ENCODE measurements around the gene MUL1.
"Not testable (repeated sequence)": the region's sequence is repeated elsewhere in the genome, so short reads cannot be mapped to it uniquely, and the experiment has no call there.

MUL1 gene, protein sequence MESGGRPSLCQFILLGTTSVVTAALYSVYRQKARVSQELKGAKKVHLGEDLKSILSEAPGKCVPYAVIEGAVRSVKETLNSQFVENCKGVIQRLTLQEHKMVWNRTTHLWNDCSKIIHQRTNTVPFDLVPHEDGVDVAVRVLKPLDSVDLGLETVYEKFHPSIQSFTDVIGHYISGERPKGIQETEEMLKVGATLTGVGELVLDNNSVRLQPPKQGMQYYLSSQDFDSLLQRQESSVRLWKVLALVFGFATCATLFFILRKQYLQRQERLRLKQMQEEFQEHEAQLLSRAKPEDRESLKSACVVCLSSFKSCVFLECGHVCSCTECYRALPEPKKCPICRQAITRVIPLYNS

DNA sequence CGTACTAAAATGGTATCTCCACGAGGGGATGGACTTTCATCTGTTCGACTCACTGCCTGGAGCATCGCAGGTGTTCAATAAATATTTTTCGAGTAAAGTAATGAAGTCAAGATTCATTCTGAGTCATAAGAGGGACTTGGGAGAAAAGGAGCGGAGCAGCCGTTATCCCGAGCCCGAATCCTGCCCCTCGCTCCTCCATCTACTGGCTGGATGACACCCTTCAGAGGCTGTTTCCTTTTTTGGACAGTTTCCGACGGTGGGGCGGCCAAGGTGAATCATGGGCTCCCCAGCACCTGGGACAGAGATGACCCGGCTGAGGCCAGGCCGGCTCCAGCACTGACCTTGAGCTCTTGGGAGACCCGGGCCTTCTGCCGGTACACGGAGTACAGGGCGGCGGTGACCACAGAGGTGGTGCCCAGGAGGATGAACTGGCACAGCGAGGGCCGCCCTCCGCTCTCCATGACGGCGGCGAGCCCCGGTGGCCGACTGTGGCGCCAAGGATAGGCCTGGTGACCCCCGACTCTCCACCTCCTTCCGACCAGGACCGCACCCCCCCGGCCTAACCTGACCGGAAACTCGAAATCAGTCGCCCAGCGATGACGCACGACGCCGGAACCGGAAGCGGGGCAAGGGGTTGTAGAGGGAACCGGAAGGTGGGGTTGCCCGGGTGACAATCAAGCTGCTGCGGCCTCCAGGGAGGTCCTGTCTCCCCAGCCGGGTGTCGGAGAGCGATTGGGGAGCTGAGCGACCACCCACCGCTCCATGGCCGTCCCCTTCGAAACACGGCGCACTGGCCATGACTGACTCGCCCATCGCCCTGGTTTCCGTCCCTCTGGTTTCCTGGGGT lies at the start of gene MUL1:
Gene MUL1 (minus strand): TSS at position 588 of the 847 bp plus-strand sequence. CDS start 127 bp downstream, at position 461.
- DNase-seq (ENCODE audit: low spot score) = peak; percentile 98

DNA sequence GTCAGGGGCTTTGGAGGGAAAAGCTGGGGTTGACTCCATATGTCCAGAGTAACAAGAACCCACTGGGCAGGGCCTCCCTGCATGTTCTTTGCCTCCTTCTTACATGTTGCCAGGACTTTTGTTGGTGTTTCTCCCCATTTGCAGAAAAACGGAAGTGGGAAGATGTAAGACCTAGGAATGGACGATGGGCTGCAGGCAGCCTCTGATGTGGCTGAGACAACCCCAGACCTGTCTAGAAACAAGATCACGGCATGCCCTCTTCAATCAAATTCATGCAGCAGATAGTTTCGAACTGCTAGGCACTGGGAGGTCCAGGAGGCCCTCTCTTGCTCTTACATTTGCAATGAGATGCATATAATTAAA lies 47.8 kb upstream of the MUL1 start:
- no peak for DNase-seq (ENCODE audit: low spot score)

DNA sequence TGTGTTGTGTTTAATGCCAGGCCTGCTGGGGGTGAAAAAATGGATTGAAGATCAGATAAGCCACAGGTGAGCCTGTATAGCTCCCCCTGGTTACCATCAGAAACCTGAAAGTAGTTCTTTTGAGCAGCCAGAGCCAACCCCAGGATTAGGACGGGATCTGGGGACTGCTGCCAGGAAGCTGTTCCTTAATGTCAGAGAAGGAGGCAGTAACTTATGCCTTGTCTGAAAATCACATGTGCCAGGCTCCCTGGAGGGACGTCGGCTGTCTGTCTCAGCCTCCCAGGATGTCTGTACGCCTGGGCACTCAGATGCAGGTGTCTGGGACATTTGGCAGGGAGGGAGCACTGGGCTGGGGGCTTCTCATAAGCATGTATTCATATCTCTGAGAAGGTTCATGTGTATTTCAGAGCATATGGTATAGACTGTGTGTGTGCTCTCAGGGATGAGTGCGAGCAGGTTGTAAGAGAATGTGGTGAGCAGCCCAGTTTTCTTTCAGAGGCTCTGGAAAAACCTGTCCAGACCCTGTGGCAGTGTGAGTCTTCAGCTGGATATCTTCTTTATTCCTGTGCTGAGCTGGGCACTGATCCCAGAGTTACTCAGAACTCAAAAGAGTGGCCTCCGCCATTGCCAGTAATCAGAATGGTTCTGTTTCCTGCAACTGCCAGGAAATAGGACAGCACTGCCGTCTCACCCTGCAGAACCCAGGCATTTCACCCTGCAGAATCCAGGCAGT lies 47.2 kb upstream of the MUL1 start:
- DNase-seq (ENCODE audit: low spot score) = no peak

DNA sequence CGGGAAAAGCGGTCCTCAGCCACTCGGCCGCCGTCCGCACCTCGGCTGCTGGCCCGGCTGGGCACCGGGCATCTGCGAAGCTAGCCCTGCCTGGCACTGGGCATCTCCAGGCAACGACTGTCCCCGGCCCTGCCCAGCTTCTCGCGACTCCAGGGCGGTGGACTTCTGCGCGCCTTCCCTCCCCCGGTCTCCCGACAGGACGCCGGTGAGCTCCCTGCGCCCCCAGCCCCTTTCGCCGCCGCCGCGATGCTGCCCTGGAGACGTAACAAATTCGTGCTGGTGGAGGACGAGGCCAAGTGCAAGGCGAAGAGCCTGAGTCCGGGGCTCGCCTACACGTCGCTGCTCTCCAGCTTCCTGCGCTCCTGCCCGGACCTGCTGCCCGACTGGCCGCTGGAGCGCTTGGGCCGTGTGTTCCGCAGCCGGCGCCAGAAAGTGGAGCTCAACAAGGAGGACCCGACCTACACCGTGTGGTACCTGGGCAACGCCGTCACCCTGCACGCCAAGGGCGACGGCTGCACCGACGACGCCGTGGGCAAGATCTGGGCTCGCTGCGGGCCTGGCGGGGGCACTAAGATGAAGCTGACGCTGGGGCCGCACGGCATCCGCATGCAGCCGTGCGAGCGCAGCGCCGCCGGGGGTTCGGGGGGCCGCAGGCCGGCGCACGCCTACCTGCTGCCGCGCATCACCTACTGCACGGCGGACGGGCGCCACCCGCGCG lies 44.9 kb upstream of the MUL1 start:
- DNase-seq (ENCODE audit: low spot score) = no peak

DNA sequence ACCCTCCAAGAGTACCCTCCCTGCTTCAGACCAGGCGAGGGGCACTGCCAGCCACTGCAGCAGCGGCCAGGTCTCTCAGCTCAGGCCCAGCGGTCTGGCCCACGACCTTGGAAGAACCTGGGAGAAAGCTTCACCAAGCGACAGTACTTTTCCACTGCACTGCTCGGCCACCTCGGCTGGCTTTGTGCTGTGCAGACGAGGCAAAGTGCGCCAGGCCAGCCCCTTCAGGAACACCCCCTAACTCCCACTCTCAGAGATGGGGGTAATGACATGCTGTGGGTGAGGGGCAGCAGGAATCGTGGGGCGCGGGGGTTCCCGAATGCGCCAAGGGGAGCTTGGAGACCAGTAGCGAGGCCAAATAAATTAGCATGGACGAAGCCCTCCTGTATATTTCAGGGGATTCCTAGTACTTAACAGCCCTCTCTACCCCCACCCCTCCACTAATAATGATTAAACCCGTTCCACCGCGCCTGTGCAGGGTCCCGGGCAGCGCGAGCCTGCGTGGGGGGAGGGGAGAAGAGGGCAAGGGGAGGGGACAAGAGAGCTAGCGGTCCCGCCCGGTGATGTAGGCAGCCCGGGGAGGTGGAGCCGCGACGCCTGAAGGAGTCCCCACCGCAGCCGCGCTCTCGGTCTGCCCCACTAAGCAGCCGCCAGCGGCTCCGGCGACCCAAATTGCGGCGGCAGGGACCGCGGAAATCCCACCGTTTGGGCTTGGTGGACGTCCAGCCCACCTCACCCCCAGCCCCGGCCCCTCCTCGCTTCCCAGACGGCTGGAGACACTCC lies 44.2 kb upstream of the MUL1 start, which contains the start of gene FAM43B:
Gene FAM43B (plus strand): TSS at position 629 of the 783 bp plus-strand sequence. CDS start 401 bp downstream, outside the sequence.
- DNase-seq (ENCODE audit: low spot score) = peak; percentile 50

DNA sequence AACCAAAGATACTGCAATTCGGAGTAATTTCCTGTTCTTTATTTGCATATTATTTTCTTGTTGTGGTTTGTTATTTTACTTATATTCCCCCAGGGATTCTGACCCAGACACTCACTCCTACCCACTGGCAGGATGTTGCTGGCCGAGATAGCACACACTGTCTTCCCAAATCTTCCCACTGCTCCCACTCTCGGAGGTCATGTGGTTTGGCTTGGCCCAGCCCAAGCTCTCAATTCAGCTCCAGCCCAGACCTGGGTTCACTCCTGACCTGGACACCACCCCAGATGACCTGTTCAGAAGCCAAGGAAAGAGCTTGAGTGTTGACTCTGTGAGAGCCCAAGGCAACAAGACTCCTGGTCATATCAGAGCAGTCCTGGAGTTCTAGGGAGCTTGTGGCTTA lies 43.2 kb upstream of the MUL1 start:
- DNase-seq (ENCODE audit: low spot score) = no peak

DNA sequence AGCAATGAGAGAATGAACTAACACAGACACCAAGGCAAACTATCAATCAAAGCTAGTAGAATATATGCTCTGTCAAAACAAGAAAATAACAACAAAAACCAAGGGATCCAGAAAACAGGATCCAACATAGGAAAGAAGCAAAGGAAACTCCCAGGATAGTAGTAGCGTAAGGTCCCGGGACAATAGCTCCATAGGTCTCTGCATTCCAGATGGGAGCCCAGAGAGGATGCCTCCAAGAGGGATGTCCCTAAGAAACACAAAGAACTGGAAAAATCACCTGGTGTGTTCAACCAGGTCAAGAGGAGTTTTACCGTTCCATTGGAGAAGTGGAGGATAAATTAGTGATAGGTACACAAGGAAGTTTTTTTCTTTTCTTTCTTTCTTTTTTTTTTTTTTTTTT lies 38.7 kb upstream of the MUL1 start:
- DNase-seq (ENCODE audit: low spot score) = no peak

DNA sequence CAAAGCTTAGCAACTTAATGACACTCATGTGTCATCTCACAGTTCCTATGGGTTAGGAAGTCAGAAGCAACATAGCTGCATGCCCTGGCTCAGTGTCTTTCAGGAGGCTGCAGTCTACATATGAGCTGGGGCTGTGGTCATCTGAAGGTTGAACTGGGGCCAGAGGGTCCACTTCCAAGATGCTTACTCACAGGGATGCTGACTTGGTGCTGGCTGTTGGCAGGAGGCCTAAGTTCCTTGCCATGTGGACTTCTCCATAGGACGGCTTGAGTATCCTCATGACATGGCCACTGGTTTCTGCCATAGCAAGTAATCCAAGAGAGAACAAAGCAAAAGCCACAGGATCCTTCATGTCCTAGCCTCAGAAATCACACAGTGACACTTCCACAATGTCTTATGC lies 32.3 kb upstream of the MUL1 start:
- no peak for DNase-seq (ENCODE audit: low spot score)

DNA sequence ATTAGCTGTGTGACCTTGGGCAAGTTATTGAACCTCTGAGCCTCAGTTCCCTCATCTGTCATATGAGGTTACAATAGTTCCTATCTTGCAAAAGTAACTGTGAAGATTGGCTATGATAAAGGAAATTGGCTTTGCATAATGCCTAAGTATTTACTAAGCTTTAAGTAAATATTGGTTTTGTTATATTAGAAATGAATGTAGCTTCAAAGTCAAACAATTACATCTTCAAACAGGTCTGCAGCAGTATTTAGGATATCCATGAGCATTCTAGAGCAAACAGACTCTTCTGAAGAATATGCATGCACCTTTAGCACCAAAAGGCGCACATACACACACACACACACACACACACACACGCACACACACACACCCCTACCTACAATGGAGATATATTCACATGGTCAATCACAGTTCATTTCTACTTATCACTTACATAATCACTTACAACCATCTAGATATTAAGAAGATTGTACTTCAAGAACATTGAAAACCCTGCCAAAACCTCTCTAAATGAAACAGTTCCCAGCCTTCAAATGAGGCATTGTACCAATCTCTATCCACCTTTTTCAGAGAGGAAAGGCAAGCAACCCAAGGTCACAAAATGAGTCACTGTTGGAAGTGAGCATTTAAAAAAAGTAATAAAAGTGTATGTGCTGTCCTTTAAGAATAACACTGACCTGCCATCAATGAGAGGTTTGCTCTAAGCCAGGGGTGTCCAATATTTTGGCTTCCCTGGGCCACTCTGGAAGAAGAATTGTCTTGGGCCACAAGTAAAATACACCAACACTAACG lies 31.0 kb upstream of the MUL1 start:
- no peak for DNase-seq (ENCODE audit: low spot score)

DNA sequence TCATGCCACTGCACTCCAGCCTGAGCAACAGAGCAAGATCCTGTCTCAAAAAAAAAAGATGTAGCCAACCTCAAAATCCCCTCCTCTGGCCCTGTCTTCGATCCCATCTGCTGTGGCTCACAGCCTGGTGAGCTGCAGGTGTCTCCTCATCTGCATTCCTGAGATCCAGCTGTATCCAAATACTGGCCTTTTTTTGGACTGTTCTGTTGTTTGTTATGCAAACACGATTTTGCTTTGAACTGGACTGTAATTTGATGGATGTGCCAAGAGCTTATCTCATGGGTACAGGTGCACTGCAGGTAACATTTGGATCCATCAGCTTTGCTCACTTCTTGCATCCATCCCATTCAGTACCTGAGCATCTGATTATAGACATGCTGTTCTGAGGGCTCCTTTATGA lies 30.3 kb upstream of the MUL1 start:
- DNase-seq (ENCODE audit: low spot score) = no peak

DNA sequence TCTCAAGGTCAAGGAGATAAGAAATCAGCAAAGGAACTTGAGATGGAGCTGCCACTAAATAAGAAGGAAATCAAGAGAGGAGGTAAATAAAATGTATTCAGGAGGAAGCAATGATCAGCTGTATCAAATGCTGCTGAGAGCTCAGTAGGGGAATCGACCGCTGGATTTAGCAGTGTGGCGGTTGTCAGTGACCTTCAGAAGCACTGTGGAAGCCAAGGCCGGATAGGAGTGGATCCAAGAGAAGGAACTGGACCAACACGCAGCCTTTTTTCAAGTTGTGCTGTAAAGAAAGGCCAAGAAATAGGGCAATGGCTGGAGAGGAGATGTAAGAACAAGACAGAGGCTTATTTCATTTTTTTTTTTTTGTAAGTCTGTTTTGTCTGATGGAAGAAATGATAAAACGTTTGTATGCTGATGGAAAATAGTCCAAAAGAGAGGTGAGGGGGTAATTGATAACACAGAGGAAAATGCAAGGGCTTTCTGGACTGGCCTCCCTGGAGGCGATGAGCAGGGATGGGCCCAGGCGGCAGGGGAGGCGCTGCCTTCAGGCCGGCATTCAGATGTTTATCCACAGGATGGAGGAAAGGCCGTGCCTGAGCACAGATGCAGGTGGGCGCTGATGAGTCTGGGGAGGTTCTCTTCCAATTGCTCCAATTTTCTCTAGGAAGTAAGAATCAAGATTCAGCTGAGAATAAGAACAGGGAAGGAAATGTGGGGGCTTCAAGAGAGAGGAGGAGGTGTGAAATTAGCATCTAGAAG lies 26.9 kb upstream of the MUL1 start:
- DNase-seq (ENCODE audit: low spot score) = no peak

DNA sequence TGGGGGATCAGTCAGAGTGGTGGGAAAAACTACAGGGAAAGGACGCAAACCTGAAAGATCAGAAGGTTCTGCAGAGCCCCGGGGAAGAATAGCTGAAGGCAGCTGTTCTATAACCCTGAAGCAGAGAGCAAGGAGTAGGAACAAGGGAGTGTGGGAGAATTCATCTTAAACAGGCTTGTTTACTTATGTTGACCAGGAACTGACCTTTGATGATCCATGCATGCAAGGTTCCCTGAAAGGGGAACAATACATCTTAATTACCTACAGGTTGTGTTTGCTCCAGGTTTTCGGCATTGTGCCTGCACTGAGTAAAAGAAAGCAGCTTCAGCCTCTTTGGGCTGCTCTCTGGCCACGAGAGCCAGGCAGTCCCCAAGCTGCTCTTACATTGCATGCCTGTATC lies 25.7 kb upstream of the MUL1 start:
- DNase-seq (ENCODE audit: low spot score) = no peak

DNA sequence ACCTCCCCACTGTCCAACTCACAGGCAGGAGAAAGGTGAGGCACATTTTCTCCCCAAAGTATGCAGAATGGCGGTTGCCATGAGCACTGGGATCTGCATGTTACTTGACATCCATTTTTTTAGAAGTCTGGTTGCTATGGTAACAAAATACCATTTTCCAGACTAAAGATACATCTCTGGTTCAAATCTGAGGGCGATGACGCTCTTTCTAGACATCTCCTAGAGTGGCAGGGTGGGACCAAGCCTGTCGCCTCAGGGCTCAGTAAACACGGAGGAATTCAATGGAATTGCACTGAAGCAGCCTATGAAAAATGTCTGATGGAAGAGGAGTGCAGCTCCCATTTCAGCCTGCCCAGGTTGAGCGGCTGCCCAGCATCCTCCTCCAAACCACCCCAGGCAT lies 22.9 kb upstream of the MUL1 start:
- no peak for DNase-seq (ENCODE audit: low spot score)

DNA sequence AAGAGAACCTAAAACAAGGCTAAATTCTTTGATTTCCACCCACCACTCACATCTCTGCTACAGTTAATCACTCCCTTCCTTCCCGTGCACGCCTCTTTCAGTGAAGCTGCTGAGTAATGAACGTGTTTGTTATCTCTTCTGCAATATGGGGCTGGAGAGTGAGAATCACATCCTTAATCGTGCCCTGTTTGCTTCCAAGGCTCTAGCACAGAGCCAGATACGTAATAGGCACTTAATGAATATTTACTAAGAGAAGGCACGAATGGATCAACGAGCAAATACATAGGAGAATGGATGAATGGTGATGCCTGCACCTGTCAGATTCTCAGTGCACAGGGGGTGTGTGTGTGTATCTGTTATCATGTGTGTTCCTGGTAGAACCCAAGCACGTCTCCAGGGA lies 22.4 kb upstream of the MUL1 start:
- DNase-seq (ENCODE audit: low spot score) = no peak

DNA sequence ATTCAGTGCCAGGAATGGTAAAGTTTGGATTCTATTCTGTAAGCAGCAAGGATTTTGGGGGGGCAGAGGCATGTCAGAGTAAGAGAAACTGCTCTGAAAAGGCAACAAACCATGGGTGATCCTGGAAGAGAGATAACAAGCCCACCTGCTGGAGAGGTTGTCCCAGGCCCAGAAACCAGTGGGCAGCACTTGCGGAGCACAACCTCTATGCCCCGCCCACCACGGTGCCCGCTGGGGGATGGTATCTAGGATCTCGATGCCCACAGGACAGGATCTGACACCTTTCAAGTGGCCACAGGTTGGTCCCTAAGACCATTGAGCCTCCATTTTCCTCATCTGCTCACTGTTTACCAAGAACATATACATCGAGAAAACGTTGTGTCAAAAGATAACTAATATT lies 20.3 kb upstream of the MUL1 start:
- no peak for DNase-seq (ENCODE audit: low spot score)

DNA sequence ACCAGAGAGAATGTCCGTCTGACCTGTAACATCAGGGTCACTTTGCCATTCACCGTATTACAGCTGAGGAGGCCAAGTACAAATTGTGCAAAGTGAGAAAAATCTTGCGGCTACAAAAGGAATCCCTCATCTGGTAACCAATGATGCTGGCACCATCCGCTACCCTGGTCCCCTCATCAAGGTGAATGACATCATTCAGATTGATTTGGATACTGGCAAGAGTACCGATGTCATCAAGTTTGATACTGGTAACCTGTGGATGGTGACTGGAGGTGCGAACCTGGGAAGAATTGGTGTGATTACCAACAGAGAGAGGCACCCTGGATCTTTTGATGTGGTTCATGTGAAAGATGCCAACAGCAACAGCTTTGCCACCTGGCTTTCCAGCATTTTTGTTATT lies 18.3 kb upstream of the MUL1 start:
- DNase-seq (ENCODE audit: low spot score) = no peak

DNA sequence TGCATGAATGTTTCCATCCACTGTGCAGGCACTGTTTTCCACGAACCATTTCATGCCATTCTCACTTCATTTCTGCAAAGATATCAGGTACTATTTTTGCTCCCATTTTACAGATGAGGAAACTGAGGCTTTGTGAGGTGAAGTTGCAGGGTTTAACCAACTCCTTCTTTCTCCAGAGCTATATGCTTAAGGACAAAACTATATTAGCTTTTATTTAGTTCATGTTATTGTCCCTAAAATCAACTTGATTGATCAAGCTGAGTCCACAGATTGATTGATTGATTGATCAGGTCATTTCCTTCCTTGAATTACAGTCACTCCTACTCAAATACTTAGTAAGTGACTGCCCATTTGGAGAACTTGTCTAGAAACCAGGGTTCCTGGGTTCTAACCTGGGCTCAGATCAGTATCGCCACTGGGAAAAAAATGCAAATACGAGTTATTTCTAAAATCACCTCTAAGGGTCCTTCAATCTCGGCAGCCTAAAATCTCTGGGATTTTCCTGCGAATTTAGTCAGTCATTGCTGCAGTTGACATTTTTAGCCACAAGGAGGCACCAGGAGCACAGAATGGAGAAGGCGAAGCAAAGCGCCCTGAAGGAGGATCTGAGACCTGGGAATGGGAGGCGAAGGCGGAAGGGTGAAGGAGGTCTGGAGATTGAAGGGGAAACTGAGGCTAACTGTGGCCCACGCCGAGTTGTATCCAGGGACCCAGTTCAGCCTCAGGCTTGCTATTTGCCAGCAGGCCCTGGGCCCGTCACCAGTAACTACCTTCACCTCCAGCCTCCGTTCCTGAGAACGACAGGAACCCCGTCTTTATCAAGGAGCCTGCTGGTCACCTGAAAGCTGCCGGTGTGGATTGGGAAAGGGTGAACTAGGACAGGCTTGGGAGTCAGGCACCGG lies 14.3 kb upstream of the MUL1 start:
- peak; percentile 78 for DNase-seq (ENCODE audit: low spot score)

DNA sequence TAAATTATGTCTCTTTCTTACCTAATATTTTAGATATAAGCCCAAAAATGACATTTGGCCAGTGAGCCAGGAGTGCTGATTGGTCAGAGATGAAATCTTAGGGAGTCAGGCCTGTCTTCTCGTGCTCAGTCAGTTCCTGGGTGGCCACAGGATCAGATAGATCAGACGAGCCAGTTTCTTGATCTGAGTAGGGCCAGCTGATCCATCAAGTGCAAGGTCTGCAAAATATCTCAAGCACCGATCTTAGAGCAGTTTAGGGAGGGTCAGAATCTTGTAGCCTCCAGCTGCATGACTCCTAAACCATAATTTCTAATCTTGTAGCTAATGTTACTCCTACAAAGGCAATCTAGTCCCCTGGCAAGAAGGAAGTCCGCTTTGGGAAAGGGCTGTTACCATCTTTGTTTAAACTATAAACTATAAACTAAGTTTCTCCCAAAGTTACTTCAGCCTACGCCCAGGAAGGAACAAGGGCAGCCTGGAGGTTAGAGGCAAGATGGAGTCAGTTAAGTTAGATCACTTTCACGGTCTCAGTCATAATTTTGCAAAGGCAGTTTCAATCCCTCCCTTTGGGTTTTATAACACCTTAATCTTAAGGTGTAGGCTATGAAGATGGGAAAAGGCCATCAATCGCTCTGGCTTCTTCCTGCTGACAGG lies 11.8 kb upstream of the MUL1 start:
- DNase-seq (ENCODE audit: low spot score) = not testable (repeated sequence)

Measured in AG08395 (cell line).